ENCODE results near the gene PTPRD.

- TF ChIP-seq CTCF (IDR thresholded peaks at IDR 0.05; ENCODE audit: low read depth, low read length, poor library complexity, severe bottlenecking) (no peak), EZH2phosphoT487 (IDR thresholded peaks at IDR 0.05; ENCODE audit: borderline replicate concordance, low read length) (no peak)
Measured at GRCh38 chr9:8315211-8315610, 2297.6 kb downstream of the PTPRD start.

All from DOHH2 (cell line).